ENCODE data around the gene COLEC11.
"Not testable (repeated sequence)": the region's sequence is repeated elsewhere in the genome, so short reads cannot be mapped to it uniquely, and the experiment has no call there.

COLEC11 gene

DNA sequence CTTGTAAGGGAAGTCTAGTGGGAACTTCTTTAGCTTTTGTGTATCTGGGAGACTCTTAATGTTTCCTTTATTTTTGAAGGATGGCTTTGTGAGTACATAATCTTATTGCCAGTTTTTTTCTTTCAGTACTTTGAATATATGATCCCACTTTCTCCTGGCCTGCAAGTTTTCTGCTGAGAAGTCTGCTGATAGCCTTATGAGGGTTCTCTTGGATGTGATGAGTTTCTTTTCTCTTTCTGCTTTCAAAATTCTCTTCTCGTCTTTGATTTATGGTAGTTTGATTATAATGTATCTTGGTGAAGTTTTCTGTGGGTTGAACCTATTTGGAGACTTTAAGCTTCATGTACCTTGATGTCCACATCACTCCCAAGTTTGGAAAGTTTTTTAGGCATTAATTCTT is 28.1 kb downstream of the COLEC11 start:
- no peak for DNase-seq (ENCODE audit: low read depth in 2 of 2)

DNA sequence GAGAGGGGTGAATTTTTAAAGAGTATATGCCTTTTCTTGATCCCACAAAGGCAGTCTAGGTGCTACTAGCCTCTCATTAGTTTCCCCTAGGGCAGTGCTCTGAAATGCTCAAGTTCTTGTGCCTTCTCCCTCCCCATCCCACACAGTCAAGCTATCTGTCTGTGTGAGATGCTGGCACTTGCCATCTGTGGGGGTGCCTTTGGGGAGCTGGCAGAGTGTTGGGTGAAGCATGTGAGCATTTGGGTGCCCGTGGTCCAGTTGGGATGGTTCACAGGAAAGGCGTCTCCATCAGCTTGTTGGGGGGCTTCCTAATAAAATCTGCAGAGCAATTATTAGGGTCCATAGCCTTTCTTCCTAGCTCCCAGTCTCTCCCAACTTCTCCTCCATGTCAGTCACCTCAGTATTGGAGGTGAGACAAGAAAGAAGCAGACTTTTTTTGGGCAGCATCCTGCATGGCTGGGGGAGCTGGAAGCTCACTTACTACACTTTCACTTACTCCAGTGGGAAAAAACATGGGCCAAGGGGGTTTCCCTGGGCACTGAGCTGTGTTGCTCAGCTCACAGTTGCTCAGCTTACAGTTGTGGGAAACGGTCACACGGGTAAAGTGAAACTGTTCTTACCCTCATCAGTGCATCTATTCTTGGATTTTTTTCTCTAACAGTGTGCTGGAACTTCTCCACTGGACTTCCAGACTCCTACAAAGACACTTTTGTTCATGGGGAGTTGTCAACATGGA is 29.3 kb downstream of the COLEC11 start:
- DNase-seq (ENCODE audit: low read depth in 2 of 2), result no peak

DNA sequence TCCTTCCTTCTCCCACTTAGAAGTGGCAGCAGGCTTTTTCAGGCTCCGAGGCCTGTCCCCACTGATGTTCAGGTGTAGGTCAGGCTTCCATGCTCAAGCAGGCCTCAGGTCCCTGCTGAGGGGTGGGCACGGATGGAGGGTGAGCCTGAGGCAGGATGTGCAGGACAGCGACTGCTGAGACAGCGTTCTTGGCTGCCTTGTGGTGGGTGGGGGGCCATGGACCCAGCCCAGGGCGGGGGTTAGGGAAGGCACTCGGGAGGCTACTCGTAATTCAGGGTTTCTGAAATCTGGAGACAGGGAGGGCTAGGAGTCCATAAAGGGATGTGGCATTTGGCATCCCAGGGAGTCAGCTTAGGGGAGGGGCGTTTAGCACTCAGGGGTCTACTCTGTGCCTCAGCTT is 30.3 kb downstream of the COLEC11 start:
- DNase-seq (ENCODE audit: low read depth in 2 of 2), result no peak

DNA sequence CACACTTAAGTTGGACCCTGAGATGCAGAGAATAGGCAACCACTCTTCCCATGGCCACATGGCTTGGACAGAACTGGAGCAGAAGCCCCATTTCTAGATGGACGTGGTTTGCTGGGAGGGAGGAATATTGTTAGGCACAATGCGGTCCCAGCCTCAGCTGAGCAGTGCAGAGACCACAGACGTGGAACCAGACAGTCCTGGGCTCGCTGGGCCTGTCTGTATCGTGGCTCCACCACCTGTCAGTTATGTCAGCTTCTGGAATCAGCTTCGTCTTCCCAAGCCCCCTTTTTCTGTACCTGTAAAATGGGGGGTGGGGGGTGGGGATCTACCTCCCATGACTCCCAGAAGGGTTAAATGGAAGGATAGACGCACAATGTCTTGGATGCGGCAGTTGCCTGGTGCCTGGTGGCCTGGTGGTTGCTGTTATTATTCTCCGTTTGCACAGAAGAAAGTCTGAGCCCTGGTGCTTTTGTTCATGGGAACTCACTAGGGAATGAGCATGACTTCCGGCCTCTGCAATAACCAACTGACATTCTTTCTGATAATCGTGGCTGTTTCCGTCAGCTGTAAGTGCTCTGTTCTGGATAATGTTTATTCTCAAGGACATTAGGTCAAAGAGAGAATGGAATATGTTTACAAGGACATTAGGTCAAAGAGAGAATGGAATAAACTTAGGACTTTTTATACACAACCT is 31.4 kb downstream of the COLEC11 start:
- DNase-seq (ENCODE audit: low read depth in 2 of 2), result no peak

DNA sequence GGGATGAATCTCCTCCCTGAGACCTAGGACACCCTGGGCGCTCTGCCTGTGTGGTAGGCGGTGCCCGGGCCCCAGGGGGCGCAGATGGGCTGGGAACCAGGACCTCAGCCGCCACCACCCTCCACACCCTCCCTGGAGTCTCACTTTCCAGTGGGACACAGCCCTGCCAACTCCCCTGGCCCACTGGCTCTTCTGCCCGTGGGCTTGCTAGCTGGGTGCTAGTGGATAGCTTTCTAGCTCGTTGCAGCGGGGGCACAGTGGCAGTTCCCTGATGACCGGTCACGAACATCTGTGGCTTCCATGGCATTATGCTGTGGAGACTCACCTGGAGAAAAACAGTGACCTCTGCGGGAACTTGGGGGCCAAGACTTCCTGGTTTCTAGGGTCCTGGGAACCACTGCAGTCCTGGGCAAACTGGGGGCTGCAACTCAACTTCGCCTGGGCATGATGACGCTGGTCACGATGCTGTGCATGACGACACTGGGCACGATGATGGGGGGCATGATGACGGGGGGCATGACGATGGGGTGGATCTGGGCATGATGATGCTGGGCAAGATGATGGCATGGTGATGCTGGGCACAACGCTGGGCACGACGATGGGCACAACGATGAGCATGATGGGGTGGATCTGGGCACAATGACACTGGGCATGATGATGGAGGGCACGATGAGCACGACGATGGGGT is 32.0 kb downstream of the COLEC11 start:
- DNase-seq (ENCODE audit: low read depth in 2 of 2), result no peak

DNA sequence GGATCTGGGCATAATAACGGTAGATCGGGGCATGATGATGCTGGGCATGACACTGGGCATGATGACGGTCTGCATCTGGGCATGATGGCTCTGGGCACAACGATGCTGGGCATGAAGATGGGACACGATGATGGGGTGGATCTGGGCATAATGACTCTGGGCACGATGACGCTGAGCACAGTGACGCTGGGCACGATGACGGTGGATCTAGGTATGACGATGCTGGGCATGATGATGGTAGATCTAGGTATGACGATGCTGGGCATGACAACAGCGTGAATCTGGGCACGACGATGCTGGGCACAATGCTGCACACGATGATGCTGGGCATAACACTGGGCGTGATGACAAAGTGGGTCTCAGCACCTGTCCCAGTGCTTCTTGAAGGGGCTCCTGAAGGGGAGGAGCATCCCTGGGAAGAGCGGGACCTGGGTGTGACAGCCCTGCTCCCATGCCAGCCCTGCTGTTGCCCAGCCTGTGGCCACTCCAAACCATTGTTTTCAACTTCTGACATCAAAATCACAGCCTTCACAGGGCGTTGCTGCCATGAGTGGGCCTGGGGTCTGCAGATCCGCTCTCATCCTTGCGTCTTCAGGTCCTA is 32.7 kb downstream of the COLEC11 start:
- DNase-seq (ENCODE audit: low read depth in 2 of 2), result no peak

DNA sequence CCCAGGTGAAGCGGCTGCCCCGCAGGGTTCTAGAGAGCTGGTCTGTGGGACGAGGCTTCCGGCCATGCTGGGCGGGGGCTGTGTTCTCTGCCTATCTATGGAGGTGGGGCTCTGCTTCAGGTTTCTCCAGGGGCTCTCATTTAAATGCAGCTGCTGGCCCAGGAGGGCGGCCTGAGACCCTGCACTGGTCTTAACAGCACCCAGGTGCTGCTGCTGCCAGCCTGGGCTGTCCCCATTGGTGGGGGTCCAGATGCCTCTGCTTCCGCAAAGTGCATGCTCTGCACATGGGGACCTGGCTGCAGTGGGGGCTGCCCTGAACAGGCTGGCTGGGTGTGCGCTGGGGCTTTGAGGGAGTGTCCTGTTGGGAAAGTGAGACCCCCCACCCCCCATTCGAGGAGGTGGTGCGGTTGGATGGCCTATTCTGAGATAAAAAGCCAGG is 33.3 kb downstream of the COLEC11 start:
- DNase-seq (ENCODE audit: low read depth in 2 of 2), result no peak

DNA sequence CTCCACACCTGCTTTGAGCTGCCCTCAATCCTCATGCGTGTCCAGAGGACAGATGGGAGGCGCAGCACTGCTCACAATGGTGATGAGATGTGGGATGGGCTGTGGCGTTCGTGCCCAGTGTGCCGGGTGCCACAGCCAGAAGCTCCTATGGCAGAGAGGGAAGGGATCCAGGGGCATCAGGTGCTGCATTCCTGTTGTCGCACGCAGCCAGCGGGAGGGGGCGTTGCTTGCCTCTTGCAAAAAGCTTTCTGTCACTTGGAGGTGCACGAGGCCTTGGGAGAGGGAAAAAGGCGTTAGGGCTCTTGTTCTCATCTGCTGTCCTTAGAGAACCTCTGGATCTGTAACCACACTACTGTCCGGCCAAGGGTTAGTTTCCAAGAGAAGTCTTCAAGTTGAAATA is 33.9 kb downstream of the COLEC11 start:
- DNase-seq (ENCODE audit: low read depth in 2 of 2), result no peak

DNA sequence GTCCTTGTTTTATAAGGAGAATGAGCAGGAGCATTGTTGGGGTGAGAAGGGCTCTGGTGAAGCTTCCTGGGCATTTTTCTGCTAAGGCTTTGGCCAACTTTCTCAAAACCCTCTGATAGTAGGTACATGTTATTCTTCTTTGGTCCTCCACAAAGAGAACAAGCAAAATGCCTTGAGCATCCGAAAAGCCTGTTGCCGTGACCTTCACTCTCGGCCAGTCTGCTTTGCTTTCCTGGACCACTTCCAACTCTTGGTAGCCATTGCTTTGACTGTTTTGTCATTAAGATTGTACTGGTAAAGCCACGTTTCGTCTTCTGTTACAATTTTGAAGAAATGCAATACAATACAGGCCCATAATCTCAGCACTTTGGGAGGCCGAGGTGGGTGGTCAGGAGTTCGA is 35.7 kb downstream of the COLEC11 start:
- DNase-seq (ENCODE audit: low read depth in 2 of 2), result no peak

DNA sequence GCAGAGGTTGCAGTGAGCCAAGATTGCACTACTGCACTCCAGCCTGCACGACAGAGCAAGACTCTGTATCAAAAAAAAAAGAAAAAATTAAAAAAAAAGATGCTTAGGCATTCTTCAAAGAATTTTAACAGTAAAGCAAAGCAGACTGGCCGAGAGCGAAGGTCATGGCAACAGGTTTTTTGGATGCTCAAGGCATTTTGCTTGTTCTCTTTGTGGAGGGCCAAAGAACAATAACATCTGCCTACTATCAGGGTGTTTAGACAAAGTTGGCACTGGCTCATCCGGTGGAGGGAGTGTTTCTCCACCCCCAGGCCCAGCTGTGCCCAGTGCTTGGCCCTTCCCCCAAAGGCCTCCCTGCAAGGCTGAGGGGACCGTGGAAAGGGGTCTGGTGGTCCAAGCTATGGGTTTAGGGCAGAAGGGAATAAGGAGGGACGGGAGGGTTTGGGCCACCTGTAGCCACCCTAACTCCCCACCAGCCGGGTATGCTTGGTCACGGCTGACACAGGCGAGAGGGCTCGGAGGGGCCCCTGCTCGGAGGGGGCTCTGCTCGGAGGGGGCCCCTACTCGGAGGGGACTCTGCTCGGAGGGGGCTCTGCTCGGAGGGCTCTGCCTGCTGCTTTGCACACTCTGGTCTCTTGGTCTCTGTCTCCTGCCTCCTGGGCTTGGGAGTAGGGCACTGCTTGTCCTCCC is 36.4 kb downstream of the COLEC11 start:
- no peak for DNase-seq (ENCODE audit: low read depth in 2 of 2)

DNA sequence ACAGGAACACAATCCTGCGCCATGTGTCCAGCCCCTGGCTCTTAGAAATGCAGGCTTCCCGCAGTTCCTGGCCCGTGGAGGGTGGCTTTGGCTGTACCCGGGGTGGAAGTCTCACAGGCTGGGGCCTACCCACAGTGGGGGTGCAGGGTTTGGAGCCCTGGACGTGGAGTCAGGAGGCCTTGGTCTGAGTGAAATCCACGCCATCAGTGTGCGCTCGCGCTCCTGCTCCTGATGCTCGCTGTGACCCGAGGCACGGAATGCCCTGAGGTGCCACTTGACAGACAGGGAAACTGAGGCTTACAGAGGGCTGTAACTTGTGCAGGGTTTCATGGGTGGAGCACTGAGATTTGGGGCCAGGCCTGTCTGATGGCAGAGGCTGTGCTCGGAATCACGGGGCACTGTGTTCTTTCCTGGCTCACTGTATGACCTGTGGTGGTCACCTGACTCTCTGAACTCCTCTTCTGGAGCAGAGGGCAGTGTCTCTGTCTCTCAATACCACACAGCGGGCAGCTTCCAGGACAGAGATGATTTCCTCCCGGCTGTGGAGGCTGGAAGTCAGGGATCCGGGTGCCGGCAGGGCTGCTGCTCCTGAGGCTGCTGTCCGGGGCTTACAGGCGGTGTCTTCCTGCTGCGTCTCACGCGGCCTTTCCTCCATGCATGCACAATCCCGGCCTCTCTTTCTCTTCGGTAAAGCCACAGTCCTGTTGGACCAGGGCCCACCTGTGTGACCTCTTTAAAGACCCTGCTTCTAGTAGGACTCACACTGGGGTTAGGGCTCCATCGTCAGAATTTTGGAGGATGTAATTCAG is 37.1 kb downstream of the COLEC11 start:
- no peak for DNase-seq (ENCODE audit: low read depth in 2 of 2)

DNA sequence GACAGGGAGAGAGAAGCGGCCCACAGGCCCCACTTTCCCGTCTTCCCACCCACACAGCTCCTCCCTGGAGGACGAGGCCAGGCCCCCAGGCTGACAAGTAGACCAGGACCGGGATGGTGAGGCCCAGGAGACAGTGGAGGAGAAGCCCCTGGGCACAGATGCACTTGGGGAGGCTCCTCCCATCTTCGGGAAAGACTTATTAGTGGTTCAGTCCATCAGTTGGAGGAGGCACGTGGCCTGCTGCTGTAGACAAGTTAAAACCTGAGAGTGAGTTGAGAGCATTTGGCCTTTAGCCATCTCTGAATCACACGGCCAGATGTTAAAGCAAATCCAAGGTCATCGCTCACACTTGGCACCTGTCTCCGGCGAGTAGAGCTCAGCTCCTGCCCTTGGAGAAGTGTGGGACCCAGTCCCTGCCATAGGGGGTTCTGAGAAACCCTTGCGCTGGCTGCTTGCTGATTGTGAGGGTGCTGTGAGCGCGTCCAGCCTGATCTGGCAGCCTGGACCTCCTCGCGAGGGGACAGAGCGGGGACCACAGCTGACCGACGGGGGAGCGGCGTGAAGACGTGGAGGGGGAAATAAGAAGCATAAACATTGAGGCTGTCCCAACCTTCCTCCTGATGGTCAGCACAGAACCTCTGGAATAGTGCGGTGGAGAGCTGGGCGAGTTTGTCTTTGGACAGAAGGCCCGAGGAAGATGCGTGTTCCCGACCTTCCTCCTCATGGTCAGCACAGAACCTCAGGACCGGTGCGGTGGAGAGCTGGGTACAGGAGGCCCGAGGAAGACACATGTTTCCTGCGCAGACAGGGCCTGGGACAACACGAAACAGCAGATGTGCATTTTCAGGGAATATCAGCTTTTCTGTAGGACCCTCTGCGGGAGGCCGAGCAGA is 38.4 kb downstream of the COLEC11 start:
- DNase-seq (ENCODE audit: low read depth in 2 of 2), result no peak

DNA sequence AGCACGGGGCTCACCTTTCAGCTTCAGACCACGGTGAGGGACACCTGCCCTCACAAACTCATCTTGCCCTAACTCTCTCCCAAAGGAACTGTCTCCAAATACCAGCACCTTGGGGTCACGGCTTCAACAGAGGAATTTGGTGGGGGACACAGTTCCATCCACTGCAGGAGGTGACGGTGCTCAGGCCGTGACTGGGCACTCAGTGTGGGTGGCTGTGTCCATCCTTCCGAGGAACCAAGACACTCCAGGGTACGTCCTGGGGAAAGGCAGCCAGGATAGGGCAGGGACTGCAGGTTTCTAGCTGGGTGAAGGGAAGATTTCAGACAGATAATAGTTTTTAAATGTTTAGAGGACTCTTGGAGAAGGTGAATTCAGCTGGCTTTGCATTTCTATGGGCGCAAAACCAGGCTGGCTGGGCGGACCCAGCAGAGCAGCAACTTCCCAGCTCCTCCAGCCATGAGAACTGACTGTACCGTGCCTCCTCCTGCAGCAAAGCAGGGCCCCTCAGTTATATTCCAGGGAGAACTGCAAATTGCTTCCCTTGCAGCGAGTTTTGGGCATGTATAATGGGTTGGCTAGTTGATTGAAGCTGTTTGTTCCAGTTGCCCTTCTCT is 39.2 kb downstream of the COLEC11 start:
- no peak for DNase-seq (ENCODE audit: low read depth in 2 of 2)

DNA sequence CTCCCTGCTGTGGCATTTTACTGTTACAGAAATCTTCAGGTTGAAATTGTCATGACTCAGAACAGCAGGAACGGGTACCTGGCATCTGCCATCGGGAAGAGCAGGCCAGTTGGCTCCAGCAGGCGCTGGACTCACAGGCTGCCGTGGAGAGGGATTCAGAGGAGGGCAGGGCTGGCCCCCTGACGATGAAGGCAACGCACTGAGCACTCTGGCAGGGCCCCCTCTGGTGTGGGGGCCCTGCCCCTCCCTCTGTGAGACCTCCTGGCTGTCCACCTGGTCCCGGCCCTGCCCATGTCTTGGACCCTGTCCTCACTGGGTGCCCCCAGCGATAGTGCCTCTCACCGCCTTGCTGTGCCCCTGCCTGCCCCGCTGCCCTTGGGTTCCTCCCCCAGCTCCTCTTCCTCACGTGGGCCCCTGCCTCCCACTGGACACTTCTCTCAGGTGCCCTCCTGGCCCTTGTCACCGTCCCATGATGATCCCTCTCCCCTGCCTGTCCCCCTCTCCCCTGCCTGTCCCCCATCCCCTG is 39.7 kb downstream of the COLEC11 start:
- DNase-seq (ENCODE audit: low read depth in 2 of 2), result no peak

DNA sequence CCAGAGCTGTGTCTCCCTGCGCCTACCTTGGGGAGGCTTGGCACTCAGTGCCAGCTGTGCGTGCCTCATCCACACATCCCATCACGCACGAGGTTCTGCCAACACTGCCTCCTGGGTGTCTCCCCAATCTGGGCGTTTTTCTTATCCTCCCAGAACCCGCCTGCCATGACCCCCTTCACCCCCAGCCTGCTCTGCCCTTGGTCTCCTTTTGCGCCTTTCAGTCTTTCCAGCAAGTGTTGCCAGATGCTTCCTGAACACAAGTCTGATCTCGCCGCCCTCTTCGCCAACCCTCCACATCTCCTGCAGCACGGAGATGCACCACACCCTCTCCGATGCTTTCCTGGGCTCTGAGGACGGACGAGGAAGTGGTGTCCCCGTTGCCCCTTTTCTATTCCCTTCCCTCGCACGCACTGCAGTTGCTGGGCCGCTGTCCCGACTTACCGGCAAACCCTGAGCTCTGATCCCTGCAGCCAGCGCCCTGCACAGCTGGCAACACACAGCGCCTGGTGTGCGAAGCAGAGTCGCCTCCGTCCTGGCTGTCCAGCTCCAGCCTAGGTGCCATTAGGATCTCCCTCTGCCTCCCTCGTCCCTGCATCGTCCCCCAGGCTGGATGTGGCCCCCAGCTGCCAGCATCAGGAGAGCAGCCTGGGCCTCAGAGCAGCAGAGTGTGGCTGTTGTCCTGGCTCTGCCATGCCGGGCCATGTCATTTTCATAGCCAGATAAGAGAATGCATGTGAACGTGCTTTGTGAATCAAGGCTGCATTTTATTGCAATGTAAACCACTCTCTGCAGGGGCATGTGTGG is 40.5 kb downstream of the COLEC11 start:
- DNase-seq (ENCODE audit: low read depth in 2 of 2), result no peak

DNA sequence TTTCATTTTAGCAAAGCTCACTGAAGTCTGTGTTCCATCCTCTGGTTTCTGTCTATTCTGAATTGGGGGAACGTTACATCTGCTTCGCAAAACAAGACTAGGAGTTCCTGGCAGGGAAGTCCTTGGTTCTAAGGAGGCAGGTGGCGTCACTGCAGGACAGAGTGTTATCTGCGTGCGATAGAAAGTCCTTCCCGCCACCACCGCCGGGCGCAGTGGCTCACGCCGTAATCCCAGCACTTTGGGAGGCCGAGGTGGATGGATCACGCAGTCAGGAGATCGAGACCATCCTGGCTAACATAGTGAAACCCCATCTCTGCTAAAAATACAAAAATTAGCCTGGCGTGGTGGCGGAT is 41.0 kb downstream of the COLEC11 start:
- DNase-seq (ENCODE audit: low read depth in 2 of 2), result not testable (repeated sequence)

DNA sequence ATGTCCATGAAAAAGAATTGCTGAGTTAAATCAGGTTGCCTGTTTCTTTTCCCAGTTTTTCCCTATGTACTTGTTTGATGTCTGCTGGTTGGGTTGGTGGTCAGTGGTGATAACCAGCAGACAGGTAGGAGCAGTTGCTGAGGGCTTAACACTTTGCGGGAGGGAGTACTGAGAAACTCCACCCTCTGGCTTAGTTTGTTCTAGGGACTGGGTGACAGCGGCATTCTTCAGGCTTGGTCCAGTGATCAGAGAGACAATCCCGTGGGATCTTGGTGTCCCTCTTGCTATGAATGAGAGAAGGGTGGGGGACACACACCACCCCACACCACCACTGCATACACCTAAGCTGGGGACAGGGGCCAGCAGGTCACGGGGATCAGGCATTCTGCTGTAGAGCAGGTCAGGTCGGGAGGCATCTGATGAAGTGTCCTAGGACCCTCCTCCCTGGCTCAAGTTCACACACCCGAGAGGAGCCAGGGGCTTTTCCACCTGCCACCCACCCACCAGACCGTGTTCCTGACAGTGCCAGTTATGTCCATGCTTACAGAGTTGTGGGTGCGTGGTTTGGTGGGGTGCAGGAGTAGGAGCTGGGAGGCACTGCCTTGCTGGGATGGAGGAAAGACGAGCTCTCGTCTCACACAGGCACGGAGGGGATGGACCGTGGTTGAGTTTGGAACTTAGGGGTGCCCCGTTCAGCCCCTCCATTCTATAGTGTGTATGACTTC is 41.8 kb downstream of the COLEC11 start:
- DNase-seq (ENCODE audit: low read depth in 2 of 2), result no peak

DNA sequence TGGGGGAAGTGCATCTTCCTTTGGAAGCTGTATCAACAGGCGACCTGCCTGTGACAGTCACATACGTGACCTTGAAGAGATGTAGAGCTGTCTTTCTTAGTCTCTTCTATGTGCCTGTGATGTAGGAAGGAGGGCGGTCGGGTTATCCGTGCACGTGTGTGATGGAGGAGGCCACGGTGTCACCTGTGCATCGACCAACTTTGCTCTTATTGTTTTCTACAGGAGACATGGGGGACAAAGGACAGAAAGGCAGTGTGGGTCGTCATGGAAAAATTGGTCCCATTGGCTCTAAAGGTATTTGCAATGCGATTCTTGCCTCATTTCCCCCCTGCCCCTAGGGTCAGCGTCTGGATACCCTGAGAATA is 42.4 kb downstream of the COLEC11 start:
- DNase-seq (ENCODE audit: low read depth in 2 of 2), result no peak

All from fibroblast of skin of left biceps (primary cell).